ENCODE measurements around the gene MARCHF2.

DNA sequence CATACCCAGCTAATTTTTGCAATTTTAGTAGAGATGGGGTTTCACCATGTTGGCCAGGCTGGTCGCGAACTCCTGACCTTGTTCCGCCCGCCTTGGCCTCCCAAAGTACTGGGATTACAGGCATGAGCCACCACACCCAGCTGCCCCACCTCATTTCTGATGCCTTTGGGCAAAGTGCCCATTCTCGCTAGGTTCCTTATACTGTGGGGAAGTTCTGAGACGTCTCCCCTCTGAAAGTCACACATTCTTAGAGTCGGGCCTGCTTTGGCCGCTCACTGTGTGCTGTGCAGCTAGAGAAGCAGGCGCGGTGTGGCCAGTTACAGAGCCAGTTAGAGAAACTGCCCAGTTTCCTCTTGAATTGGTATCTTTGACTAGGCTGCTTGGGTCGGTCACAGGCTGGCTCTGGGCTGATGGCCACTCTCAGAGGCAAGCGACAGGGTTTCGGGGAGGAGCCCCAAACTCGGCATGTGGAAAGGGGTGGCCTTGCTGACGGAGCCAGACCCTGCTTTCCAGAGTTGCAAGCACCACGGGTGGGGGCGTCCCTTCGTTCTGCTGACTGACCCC, 71.3 kb downstream of the MARCHF2 start:
- TF ChIP-seq RAD21 (conservative IDR thresholded peaks at IDR 0.05 in 1 of 2, IDR thresholded peaks at IDR 0.05 in 1 of 2) (no peak), EP300 (IDR thresholded peaks at IDR 0.05) (no peak), CHD4 (IDR thresholded peaks at IDR 0.05; ENCODE audit: borderline replicate concordance) (no peak), KDM5A (IDR thresholded peaks at IDR 0.05) (no peak)
- TF ChIP-seq, protein P1, sequence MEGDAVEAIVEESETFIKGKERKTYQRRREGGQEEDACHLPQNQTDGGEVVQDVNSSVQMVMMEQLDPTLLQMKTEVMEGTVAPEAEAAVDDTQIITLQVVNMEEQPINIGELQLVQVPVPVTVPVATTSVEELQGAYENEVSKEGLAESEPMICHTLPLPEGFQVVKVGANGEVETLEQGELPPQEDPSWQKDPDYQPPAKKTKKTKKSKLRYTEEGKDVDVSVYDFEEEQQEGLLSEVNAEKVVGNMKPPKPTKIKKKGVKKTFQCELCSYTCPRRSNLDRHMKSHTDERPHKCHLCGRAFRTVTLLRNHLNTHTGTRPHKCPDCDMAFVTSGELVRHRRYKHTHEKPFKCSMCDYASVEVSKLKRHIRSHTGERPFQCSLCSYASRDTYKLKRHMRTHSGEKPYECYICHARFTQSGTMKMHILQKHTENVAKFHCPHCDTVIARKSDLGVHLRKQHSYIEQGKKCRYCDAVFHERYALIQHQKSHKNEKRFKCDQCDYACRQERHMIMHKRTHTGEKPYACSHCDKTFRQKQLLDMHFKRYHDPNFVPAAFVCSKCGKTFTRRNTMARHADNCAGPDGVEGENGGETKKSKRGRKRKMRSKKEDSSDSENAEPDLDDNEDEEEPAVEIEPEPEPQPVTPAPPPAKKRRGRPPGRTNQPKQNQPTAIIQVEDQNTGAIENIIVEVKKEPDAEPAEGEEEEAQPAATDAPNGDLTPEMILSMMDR (IDR thresholded peaks at IDR 0.05): no peak
- TF ChIP-seq, protein P2, sequence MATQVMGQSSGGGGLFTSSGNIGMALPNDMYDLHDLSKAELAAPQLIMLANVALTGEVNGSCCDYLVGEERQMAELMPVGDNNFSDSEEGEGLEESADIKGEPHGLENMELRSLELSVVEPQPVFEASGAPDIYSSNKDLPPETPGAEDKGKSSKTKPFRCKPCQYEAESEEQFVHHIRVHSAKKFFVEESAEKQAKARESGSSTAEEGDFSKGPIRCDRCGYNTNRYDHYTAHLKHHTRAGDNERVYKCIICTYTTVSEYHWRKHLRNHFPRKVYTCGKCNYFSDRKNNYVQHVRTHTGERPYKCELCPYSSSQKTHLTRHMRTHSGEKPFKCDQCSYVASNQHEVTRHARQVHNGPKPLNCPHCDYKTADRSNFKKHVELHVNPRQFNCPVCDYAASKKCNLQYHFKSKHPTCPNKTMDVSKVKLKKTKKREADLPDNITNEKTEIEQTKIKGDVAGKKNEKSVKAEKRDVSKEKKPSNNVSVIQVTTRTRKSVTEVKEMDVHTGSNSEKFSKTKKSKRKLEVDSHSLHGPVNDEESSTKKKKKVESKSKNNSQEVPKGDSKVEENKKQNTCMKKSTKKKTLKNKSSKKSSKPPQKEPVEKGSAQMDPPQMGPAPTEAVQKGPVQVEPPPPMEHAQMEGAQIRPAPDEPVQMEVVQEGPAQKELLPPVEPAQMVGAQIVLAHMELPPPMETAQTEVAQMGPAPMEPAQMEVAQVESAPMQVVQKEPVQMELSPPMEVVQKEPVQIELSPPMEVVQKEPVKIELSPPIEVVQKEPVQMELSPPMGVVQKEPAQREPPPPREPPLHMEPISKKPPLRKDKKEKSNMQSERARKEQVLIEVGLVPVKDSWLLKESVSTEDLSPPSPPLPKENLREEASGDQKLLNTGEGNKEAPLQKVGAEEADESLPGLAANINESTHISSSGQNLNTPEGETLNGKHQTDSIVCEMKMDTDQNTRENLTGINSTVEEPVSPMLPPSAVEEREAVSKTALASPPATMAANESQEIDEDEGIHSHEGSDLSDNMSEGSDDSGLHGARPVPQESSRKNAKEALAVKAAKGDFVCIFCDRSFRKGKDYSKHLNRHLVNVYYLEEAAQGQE (IDR thresholded peaks at IDR 0.05): no peak

All from A549 (cell line).